Heart left ventricle (tissue), 13 donors: Measurements from ENCODE around the gene DSCAM.

Source experiments
- POLR2A ChIP-seq, 2 donors: fragments of 450-650 bp; IDR thresholded peaks; one replicate each; pipeline ENCODE4 v1.6.1; 2017; ENCODE audit warnings: antibody characterized with exemption in 2 of 2, mild to moderate bottlenecking in 2 of 2, moderate library complexity in 2 of 2
- TF ChIP-seq, protein P1 (sequence below), 12 donors: fragments of 200-600 bp; sonication (generic) in 4 of 12; IDR thresholded peaks; one replicate each; pipeline versions ENCODE4 v1.5.0 to v1.8.0; 2018 to 2022; ENCODE audit warnings: antibody characterized with exemption in 12 of 12, mild to moderate bottlenecking in 5 of 12
- donor health status: ischemic (EF 13 %, LVEDD 7.1; RV severe dilation, severe dysfunction).
- donor health status: DM: no; HTN: yes; CAD: no.
- donor health status: DM: no; HTN: no; CAD: no.
- donor health status: ischemic (EF 25% LVEDD 6.9; RV normal size, moderate dysfunction).
- donor health status: ischemic (EF 25% LVEDD 5.7; RV mildly dilated, moderate dysfunction).
- donor health status: ischemic (EF 35%, LVEDD 5.7; RV mildly dilated, moderate dysfunction).
- donor health status: nonischemic (EF 11% LVEDD 7.7; RV severe dilation, severe dysfunction).
- donor health status: DM: yes; HTN: yes; CAD: no.
- donor health status: PGD.
- donor health status: ischemic (EF 29% LVEDD 5.4; RV normal size, mild dysfunction).
- donor health status: nonischemic (EF 23%, LVEDD 6.1; RV moderate dilation, normal function).

DNA sequence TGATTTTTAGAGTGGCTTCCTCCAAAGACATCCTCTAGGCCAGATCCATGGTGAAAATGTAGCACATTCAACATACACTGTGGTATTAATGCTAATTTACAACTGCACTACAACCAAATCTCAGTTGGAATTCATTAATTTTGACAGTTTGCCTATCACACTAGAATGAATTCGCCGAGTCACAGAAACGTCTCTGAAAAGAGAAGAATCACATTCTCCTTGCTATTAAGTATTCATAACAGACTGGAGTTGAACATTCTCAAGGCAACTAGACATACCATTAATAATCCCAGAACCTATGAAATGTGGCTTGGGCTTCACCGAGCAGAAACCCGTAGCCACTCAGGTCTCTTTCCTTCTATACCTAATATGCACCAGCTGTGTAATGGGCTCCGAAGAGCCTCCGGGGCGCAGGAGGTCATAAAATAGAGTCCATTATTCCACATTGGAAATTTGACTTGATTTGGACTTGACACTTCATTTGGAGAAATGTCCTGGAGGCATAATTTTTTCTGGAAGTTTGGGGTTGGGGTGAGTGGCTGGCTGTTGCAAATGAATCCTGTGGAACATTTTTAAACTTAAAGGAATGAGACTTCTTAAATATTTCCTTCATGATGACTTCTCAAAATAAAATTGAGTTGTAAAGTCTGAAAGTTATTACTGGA lies 117.1 kb downstream of the DSCAM start:
- TF ChIP-seq, protein P1, sequence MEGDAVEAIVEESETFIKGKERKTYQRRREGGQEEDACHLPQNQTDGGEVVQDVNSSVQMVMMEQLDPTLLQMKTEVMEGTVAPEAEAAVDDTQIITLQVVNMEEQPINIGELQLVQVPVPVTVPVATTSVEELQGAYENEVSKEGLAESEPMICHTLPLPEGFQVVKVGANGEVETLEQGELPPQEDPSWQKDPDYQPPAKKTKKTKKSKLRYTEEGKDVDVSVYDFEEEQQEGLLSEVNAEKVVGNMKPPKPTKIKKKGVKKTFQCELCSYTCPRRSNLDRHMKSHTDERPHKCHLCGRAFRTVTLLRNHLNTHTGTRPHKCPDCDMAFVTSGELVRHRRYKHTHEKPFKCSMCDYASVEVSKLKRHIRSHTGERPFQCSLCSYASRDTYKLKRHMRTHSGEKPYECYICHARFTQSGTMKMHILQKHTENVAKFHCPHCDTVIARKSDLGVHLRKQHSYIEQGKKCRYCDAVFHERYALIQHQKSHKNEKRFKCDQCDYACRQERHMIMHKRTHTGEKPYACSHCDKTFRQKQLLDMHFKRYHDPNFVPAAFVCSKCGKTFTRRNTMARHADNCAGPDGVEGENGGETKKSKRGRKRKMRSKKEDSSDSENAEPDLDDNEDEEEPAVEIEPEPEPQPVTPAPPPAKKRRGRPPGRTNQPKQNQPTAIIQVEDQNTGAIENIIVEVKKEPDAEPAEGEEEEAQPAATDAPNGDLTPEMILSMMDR (IDR thresholded peaks at IDR 0.05) = no peak
- TF ChIP-seq POLR2A (IDR thresholded peaks at IDR 0.05) = no peak
